GM19452 (cell line): Measurements from ENCODE around the gene TRIM15.

Source experiments
- ATAC-seq: cut with Tn5 transposase; IDR thresholded peaks from one replicate; pipeline ENCODE4 v1.9.1; 2021; ENCODE audit not compliant: unreplicated experiment

TRIM15 gene

GRCh38 chr6:30145818-30146217 lies 17.5 kb upstream of the TRIM15 start:
- no peak for ATAC-seq

GRCh38 chr6:30147096-30147495 lies 16.2 kb upstream of the TRIM15 start:
- no peak for ATAC-seq

GRCh38 chr6:30149234-30149633 lies 14.1 kb upstream of the TRIM15 start:
- ATAC-seq = no peak

- no peak for ATAC-seq
Observed at GRCh38 chr6:30149858-30150550, 13.3 kb upstream of the TRIM15 start.

- no peak for ATAC-seq
Observed at GRCh38 chr6:30150671-30151395, 12.5 kb upstream of the TRIM15 start.

- ATAC-seq = no peak
Observed at GRCh38 chr6:30151580-30151979, 11.8 kb upstream of the TRIM15 start.

- ATAC-seq = no peak
Observed at GRCh38 chr6:30152016-30152673, 11.2 kb upstream of the TRIM15 start.

- no peak for ATAC-seq
Observed at GRCh38 chr6:30152910-30153610, 10.3 kb upstream of the TRIM15 start.

GRCh38 chr6:30154061-30154460 lies 9.3 kb upstream of the TRIM15 start:
- no peak for ATAC-seq

- ATAC-seq = no peak
Observed at GRCh38 chr6:30154709-30155519, 8.4 kb upstream of the TRIM15 start.

- no peak for ATAC-seq
Observed at GRCh38 chr6:30155520-30156261, 7.7 kb upstream of the TRIM15 start.

GRCh38 chr6:30156262-30156599 lies 7.1 kb upstream of the TRIM15 start:
- no peak for ATAC-seq

- ATAC-seq = no peak
Observed at GRCh38 chr6:30156774-30157173, 6.6 kb upstream of the TRIM15 start.

- no peak for ATAC-seq
Observed at GRCh38 chr6:30157581-30157980, 5.8 kb upstream of the TRIM15 start.

- ATAC-seq = no peak
Observed at GRCh38 chr6:30157999-30158398, 5.3 kb upstream of the TRIM15 start.

- no peak for ATAC-seq
Observed at GRCh38 chr6:30158475-30159040, 4.8 kb upstream of the TRIM15 start.

GRCh38 chr6:30160008-30160784 lies 3.1 kb upstream of the TRIM15 start:
- ATAC-seq = no peak

GRCh38 chr6:30160785-30161531 lies 2.4 kb upstream of the TRIM15 start, which contains the start of gene TRIM10:
Gene TRIM10, minus strand, starts transcription at chr6:30161211. Its CDS starts 353 bp downstream, at chr6:30160858.
- no peak for ATAC-seq
